Astrocyte of the spinal cord (primary cell): Measurements from ENCODE around the gene DRD4.
"Not testable (repeated sequence)": the region's sequence is repeated elsewhere in the genome, so short reads cannot be mapped to it uniquely, and the experiment has no call there.

Experiments used
- DNase-seq: peaks from one replicate; pipeline ENCODE4 v3.0.0; 2011; ENCODE audit warnings: low read depth, low spot score
- H3K4me3 ChIP-seq: 2 replicates; pipeline ENCODE4 v1.5.1; 2011; ENCODE audit warnings: low read depth, mild to moderate bottlenecking, low read length, moderate library complexity
- CTCF ChIP-seq: IDR thresholded peaks from 2 replicates; pipeline ENCODE4 v1.5.1; 2012; ENCODE audit warnings: low read depth, mild to moderate bottlenecking, low read length, inconsistent platforms
- in situ Hi-C: cut with HindIII; loops from 2 replicates; pipeline ENCODE4 v1.10.0; 2017; ENCODE audit warnings: low sequenced_read_pairs

The DRD4 gene

GRCh38 chr11:643849-644738 is 7.0 kb downstream of the DRD4 start:
- no peak overlapping the region for H3K4me3 ChIP-seq
- TF ChIP-seq CTCF, result no peak
- in situ Hi-C loops, result no loop called here
- DNase-seq, result no peak

- in situ Hi-C loops, result no loop called here
- no peak overlapping the region for H3K4me3 ChIP-seq
- no peak for TF ChIP-seq CTCF
- no peak for DNase-seq
These were observed 8.5 kb downstream of the DRD4 start for GRCh38 chr11:645536-645935.

- no peak for DNase-seq
- no peak overlapping the region for H3K4me3 ChIP-seq
- in situ Hi-C loops, result no loop called here
- TF ChIP-seq CTCF, result no peak
These were observed 9.1 kb downstream of the DRD4 start for GRCh38 chr11:646214-646613.

- in situ Hi-C loops, H3K4me3 ChIP-seq, DNase-seq: not testable (repeated sequence)
These were observed 10.6 kb downstream of the DRD4 start for GRCh38 chr11:647672-648158.

- no peak for TF ChIP-seq CTCF
- in situ Hi-C loops, result no loop called here
- DNase-seq, result no peak
- H3K4me3 ChIP-seq, result no peak overlapping the region
These were observed 13.4 kb downstream of the DRD4 start for GRCh38 chr11:650482-650881.

- in situ Hi-C loops, DNase-seq, H3K4me3 ChIP-seq: not testable (repeated sequence)
These were observed 16.1 kb downstream of the DRD4 start for GRCh38 chr11:653136-653535.

- in situ Hi-C loops, result no loop called here
- no peak for TF ChIP-seq CTCF
- DNase-seq, result no peak
- H3K4me3 ChIP-seq, result no peak overlapping the region
These were observed 16.8 kb downstream of the DRD4 start for GRCh38 chr11:653837-654236.

GRCh38 chr11:654444-654843 is 17.4 kb downstream of the DRD4 start:
- in situ Hi-C loops, H3K4me3 ChIP-seq: not testable (repeated sequence)

More at GRCh38 chr11:654444-654843, 17.4 kb downstream of the DRD4 start:
- not testable (repeated sequence) for DNase-seq
